Measurements from ENCODE around the gene IPO7.
"Not testable (repeated sequence)": the region's sequence is repeated elsewhere in the genome, so short reads cannot be mapped to it uniquely, and the experiment has no call there.

Gene IPO7

GRCh38 chr11:9397746-9398680 is 13.6 kb downstream of the IPO7 start:
- no peak for DNase-seq (ENCODE audit: low read depth in 2 of 2)

GRCh38 chr11:9399466-9399865 is 15.0 kb downstream of the IPO7 start:
- DNase-seq (ENCODE audit: low read depth in 2 of 2): no peak

GRCh38 chr11:9401884-9402283 is 17.4 kb downstream of the IPO7 start:
- DNase-seq (ENCODE audit: low read depth in 2 of 2): not testable (repeated sequence)

GRCh38 chr11:9428706-9429105 is 44.3 kb downstream of the IPO7 start:
- no peak for DNase-seq (ENCODE audit: low read depth in 2 of 2)

- no peak for DNase-seq (ENCODE audit: low read depth in 2 of 2)
Measured at GRCh38 chr11:9438611-9439010, 54.2 kb downstream of the IPO7 start.

- no peak for DNase-seq (ENCODE audit: low read depth in 2 of 2)
Measured at GRCh38 chr11:9446230-9446629, 61.8 kb downstream of the IPO7 start.

GRCh38 chr11:9448576-9449352 is 64.3 kb downstream of the IPO7 start:
- no peak for DNase-seq (ENCODE audit: low read depth in 2 of 2)

- not testable (repeated sequence) for DNase-seq (ENCODE audit: low read depth in 2 of 2)
Measured at GRCh38 chr11:9452023-9452422, 67.6 kb downstream of the IPO7 start.

GRCh38 chr11:9455722-9456121 is 71.3 kb downstream of the IPO7 start:
- no peak for DNase-seq (ENCODE audit: low read depth in 2 of 2)

GRCh38 chr11:9459667-9460321 is 75.3 kb downstream of the IPO7 start:
- no peak for DNase-seq (ENCODE audit: low read depth in 2 of 2)

GRCh38 chr11:9460322-9461062 is 76.0 kb downstream of the IPO7 start, which contains the start of gene ZNF143:
ZNF143 (plus strand) TSS chr11:9461012; CDS start chr11:9471309, 10,297 bp downstream.
- DNase-seq (ENCODE audit: low read depth in 2 of 2): peak; percentile 99 to 100

- peak; percentile 57 to 72 for DNase-seq (ENCODE audit: low read depth in 2 of 2)
Measured at GRCh38 chr11:9461063-9461759, 76.8 kb downstream of the IPO7 start.

- no peak for DNase-seq (ENCODE audit: low read depth in 2 of 2)
Measured at GRCh38 chr11:9461760-9462134, 77.3 kb downstream of the IPO7 start.

GRCh38 chr11:9462172-9462799 is 77.8 kb downstream of the IPO7 start:
- DNase-seq (ENCODE audit: low read depth in 2 of 2): no peak

GRCh38 chr11:9462806-9463537 is 78.5 kb downstream of the IPO7 start:
- DNase-seq (ENCODE audit: low read depth in 2 of 2): no peak

GRCh38 chr11:9470765-9471164 is 86.3 kb downstream of the IPO7 start:
- DNase-seq (ENCODE audit: low read depth in 2 of 2): no peak

GRCh38 chr11:9473408-9473807 is 89.0 kb downstream of the IPO7 start:
- DNase-seq (ENCODE audit: low read depth in 2 of 2): no peak

- no peak for DNase-seq (ENCODE audit: low read depth in 2 of 2)
Measured at GRCh38 chr11:9479899-9480298, 95.4 kb downstream of the IPO7 start.

GRCh38 chr11:9489080-9489765 is 104.8 kb downstream of the IPO7 start:
- DNase-seq (ENCODE audit: low read depth in 2 of 2): no peak
